ENCODE results near the gene ALLC. TPM values are rescaled to one million over a fixed set of nuclear protein-coding genes. Genes with fewer than 3 reads are reported as not detected.

Gene ALLC
- polyA plus RNA-seq, 1 of the 3 experiments (the other 2 are of a cell fraction), result not detected

DNA sequence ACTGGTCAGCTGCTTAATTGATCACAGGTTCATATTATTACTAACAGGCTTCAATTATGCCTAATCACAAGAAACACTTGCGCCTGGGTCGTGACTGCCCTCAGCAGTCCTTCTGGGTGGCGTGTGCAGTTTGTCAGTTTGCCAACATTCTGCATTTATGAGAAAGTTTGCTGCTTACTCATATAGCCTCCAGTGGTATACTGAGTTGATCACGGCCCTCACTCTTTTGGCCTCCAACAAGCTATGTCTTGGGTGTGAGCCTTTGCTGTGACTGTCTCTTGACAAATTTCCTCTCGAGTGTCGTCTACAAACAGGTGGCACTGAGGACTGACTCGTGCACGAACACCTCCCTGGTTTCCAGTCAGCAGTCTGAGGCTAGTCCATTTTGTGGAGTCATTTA is 72.6 kb downstream of the ALLC start:
- CTCF ChIA-PET, result interaction anchor here (0.9 to 6.2 kb wide), 7 partner anchors 8 to 96 kb away, joined by 3 to 218 read pairs (median 70); no protein-coding TSS in a partner anchor
- H4K20me1 ChIP-seq (ENCODE audit: insufficient read depth), result no peaks in the 10 kb centered on the region
- H3K79me2 ChIP-seq (ENCODE audit: insufficient read depth), result no peaks in the 10 kb centered on the region
- no peak overlapping the region for H3K4me2 ChIP-seq
- H3K4me1 ChIP-seq (ENCODE audit: control insufficient read depth in 1 of 2, insufficient read depth in 2 of 2, low read depth in 1 of 2, low read length in 1 of 2), result peaks cover 0 to 6% of the 10 kb centered on the region in 2 experiments; a peak in 1 of 4 replicates
- POLR2A ChIA-PET, result no interaction called here
- no peaks in the 10 kb centered on the region for H3K27me3 ChIP-seq (ENCODE audit: insufficient read depth)
- no peaks in the 10 kb centered on the region for H3K9me2 ChIP-seq
- H3K36me3 ChIP-seq (replicated peaks in 1 of 2; ENCODE audit: control insufficient read depth in 1 of 2, insufficient read depth in 2 of 2, low read length in 1 of 2), result no peaks in the 10 kb centered on the region
- no peak overlapping the region for H2AFZ ChIP-seq (ENCODE audit: low read depth)
- H3K9me3 ChIP-seq, result no peaks in the 10 kb centered on the region
- H3F3A ChIP-seq (replicated peaks; ENCODE audit: insufficient read depth), result no peaks in the 10 kb centered on the region
- DNase-seq, result no peak
- H3K9ac ChIP-seq, result no peak overlapping the region
- H3K27ac ChIP-seq (ENCODE audit: low read depth in 2 of 2, low read length in 1 of 2), result no peak overlapping the region
- 33% methylated on average over 8 of the region's 8 CpGs for WGBS (ENCODE audit: low lambda C conversion rate)
- TF ChIP-seq SIN3A (IDR thresholded peaks at IDR 0.05; ENCODE audit: borderline replicate concordance, low read depth, low read length), result no peak
- TF ChIP-seq EP300 (IDR thresholded peaks at IDR 0.05; ENCODE audit: borderline replicate concordance in 1 of 2, low read depth in 1 of 2, low read length in 1 of 2), result no peak
- TF ChIP-seq, protein P1, sequence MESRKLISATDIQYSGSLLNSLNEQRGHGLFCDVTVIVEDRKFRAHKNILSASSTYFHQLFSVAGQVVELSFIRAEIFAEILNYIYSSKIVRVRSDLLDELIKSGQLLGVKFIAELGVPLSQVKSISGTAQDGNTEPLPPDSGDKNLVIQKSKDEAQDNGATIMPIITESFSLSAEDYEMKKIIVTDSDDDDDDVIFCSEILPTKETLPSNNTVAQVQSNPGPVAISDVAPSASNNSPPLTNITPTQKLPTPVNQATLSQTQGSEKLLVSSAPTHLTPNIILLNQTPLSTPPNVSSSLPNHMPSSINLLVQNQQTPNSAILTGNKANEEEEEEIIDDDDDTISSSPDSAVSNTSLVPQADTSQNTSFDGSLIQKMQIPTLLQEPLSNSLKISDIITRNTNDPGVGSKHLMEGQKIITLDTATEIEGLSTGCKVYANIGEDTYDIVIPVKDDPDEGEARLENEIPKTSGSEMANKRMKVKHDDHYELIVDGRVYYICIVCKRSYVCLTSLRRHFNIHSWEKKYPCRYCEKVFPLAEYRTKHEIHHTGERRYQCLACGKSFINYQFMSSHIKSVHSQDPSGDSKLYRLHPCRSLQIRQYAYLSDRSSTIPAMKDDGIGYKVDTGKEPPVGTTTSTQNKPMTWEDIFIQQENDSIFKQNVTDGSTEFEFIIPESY (IDR thresholded peaks at IDR 0.05; ENCODE audit: borderline replicate concordance, low read depth), result no peak
- TF ChIP-seq EZH2phosphoT487 (IDR thresholded peaks at IDR 0.05; ENCODE audit: borderline replicate concordance, low read depth), result no peak
- TF ChIP-seq, protein P2, sequence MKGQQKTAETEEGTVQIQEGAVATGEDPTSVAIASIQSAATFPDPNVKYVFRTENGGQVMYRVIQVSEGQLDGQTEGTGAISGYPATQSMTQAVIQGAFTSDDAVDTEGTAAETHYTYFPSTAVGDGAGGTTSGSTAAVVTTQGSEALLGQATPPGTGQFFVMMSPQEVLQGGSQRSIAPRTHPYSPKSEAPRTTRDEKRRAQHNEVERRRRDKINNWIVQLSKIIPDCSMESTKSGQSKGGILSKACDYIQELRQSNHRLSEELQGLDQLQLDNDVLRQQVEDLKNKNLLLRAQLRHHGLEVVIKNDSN (IDR thresholded peaks at IDR 0.05; ENCODE audit: borderline replicate concordance, low read depth), result no peak
- TF ChIP-seq MXI1 (IDR thresholded peaks at IDR 0.05; ENCODE audit: low read depth, low read length), result no peak
- TF ChIP-seq MEF2A (IDR thresholded peaks at IDR 0.05; ENCODE audit: borderline replicate concordance, low read depth), result no peak
- no peak for TF ChIP-seq TAF1 (IDR thresholded peaks at IDR 0.05; ENCODE audit: borderline replicate concordance, low read depth, low read length)
- TF ChIP-seq TEAD4 (IDR thresholded peaks at IDR 0.05; ENCODE audit: borderline replicate concordance, insufficient read depth), result no peak
- TF ChIP-seq FOXJ3 (CRISPR knock-in tag; IDR thresholded peaks at IDR 0.05), result no peak
- no peak for TF ChIP-seq RAD21 (IDR thresholded peaks at IDR 0.05; ENCODE audit: low read length)
- TF ChIP-seq, protein P3, sequence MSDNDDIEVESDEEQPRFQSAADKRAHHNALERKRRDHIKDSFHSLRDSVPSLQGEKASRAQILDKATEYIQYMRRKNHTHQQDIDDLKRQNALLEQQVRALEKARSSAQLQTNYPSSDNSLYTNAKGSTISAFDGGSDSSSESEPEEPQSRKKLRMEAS (IDR thresholded peaks at IDR 0.05; ENCODE audit: low read depth), result no peak
- TF ChIP-seq, protein P4, sequence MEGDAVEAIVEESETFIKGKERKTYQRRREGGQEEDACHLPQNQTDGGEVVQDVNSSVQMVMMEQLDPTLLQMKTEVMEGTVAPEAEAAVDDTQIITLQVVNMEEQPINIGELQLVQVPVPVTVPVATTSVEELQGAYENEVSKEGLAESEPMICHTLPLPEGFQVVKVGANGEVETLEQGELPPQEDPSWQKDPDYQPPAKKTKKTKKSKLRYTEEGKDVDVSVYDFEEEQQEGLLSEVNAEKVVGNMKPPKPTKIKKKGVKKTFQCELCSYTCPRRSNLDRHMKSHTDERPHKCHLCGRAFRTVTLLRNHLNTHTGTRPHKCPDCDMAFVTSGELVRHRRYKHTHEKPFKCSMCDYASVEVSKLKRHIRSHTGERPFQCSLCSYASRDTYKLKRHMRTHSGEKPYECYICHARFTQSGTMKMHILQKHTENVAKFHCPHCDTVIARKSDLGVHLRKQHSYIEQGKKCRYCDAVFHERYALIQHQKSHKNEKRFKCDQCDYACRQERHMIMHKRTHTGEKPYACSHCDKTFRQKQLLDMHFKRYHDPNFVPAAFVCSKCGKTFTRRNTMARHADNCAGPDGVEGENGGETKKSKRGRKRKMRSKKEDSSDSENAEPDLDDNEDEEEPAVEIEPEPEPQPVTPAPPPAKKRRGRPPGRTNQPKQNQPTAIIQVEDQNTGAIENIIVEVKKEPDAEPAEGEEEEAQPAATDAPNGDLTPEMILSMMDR (IDR thresholded peaks at IDR 0.05), result no peak
- no peak for TF ChIP-seq GABPA (IDR thresholded peaks at IDR 0.05; ENCODE audit: low read depth)
- no peak for TF ChIP-seq NRF1 (IDR thresholded peaks at IDR 0.05; ENCODE audit: low read depth, low read length)
- TF ChIP-seq NFIC (IDR thresholded peaks at IDR 0.05; ENCODE audit: borderline replicate concordance), result no peak
- TF ChIP-seq GATA2 (CRISPR knock-in tag; IDR thresholded peaks at IDR 0.05), result no peak
- no peak for TF ChIP-seq ELF1 (IDR thresholded peaks at IDR 0.05)
- no peak for TF ChIP-seq TCF12 (IDR thresholded peaks at IDR 0.05)
- no peak for TF ChIP-seq SMC3 (IDR thresholded peaks at IDR 0.05; ENCODE audit: low read depth, low read length)
- H3K4me3 ChIP-seq (ENCODE audit: low read depth in 2 of 2, low read length in 1 of 2), result no peak overlapping the region
